Choroid plexus epithelial cell (primary cell): Measurements from ENCODE around the gene FLG2.

Source experiments
- DNase-seq: peaks from one replicate; pipeline ENCODE4 v3.0.0-alpha.2; 2010; ENCODE audit warnings: low read depth
- H3K4me3 ChIP-seq: 2 replicates; pipeline ENCODE4 v1.5.1; 2011; ENCODE audit warnings: low read depth, mild to moderate bottlenecking, control low read depth, low read length, moderate library complexity
- CTCF ChIP-seq: conservative IDR thresholded peaks from 2 replicates; pipeline ENCODE4 v1.5.1; 2011; ENCODE audit warnings: low read depth, mild to moderate bottlenecking, control low read depth, inconsistent platforms, low read length, moderate library complexity

The FLG2 gene

GRCh38 chr1:152359906-152360305 is at the start of gene FLG2:
TSS of gene FLG2 (minus strand) at chr1:152360006. CDS start at chr1:152358884, 1,122 bp downstream.
- no peak for TF ChIP-seq CTCF
- no peak for DNase-seq
- H3K4me3 ChIP-seq: no peak within 1 kb of the TSS

- no peak for TF ChIP-seq CTCF
- no peak overlapping the region for H3K4me3 ChIP-seq
- DNase-seq: no peak
Measured at GRCh38 chr1:152408664-152409063, 48.9 kb upstream of the FLG2 start.

GRCh38 chr1:152398812-152399698 is 39.2 kb upstream of the FLG2 start:
- H3K4me3 ChIP-seq: no peak overlapping the region
- peak; percentile 36 for TF ChIP-seq CTCF
- DNase-seq: peak; percentile 20

- no peak for TF ChIP-seq CTCF
- DNase-seq: no peak
- no peak overlapping the region for H3K4me3 ChIP-seq
Measured at GRCh38 chr1:152397474-152397873, 37.7 kb upstream of the FLG2 start.

GRCh38 chr1:152394151-152394550 is 34.3 kb upstream of the FLG2 start:
- DNase-seq: no peak
- TF ChIP-seq CTCF: no peak

GRCh38 chr1:152392909-152393308 is 33.1 kb upstream of the FLG2 start:
- no peak for TF ChIP-seq CTCF
- DNase-seq: no peak
- H3K4me3 ChIP-seq: no peak overlapping the region

More at GRCh38 chr1:152394151-152394550, 34.3 kb upstream of the FLG2 start:
- H3K4me3 ChIP-seq: no peak overlapping the region

GRCh38 chr1:152388889-152389288 is 29.1 kb upstream of the FLG2 start:
- no peak overlapping the region for H3K4me3 ChIP-seq
- no peak for DNase-seq
- no peak for TF ChIP-seq CTCF
